GM19395 (cell line): ENCODE data around the gene SAMD9L.
"Not testable (repeated sequence)": the region's sequence is repeated elsewhere in the genome, so short reads cannot be mapped to it uniquely, and the experiment has no call there.

Experiments
- ATAC-seq: cut with Tn5 transposase; IDR thresholded peaks from one replicate; pipeline ENCODE4 v1.9.1; 2021; ENCODE audit warnings: mild to moderate bottlenecking, moderate library complexity; ENCODE audit not compliant: unreplicated experiment

SAMD9L gene

DNA sequence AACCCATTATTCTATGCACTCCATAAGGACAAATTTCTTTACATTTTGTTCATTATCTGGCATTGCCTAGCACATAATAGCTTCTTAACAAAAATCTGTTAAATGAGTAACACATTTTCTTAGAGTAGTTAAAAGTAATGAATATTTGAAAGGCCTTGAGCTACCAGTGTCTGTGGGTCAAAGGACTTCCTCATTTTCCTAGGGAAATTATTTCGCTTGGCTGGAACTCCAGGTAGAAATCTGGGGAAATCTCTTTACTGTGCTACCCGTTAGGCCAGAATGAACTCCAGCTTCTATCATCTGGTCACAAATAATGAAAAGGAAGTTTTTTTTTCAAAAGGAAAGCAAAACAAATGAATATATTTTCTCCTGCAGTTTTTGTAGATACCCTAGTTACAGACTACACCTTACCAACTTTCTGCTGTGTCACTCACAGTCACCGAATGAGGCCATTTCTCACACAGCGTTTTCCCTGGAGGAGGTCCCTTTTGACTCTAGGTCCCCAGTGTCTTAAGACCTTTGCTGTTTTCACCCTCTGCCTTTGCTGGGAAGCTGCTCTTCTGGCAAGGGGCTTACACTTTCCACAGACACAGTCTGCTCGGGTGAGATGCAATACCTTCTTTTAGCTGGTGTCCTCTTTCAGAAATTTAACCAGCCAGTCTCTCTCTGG, 1.6 kb downstream of the SAMD9L start:
- peak; percentile 44 for ATAC-seq

DNA sequence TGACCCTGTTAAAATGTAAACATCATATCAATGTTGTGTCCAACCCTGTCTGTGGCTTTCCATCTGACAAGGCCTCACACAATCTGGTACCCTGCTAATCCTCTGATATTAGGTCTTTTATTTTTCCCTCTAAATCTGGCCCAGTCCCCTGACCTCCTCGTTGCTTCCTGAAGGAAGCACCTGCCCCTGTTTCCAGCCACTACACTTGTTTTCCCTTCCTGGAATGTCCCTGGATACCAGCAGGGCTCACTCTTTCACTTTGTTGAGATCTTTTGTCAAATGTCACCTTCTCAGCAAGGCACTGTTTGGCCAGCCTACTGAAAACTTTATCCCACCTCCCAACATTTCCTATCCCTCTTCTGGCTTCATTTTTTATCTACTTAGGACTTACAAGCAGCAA, 2.1 kb downstream of the SAMD9L start:
- ATAC-seq, result no peak

DNA sequence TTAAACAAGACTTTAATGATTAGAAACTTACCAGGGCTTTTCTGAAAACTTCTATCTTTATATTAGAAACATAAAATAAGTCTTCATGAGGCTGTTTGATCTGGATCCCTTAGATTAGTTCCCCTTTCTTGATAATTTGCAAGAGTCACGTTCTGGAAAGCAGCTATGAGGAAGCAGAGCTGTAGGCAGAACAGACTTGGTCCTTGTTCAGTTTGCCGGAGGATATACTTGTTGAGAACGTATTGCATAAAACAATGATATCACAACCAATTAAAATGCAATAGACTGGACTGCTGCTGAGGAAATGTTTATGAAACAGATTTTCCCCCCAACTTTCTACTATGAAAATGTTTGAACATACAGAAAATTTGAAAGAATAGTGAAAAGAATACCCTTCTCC, 2.8 kb downstream of the SAMD9L start:
- no peak for ATAC-seq

DNA sequence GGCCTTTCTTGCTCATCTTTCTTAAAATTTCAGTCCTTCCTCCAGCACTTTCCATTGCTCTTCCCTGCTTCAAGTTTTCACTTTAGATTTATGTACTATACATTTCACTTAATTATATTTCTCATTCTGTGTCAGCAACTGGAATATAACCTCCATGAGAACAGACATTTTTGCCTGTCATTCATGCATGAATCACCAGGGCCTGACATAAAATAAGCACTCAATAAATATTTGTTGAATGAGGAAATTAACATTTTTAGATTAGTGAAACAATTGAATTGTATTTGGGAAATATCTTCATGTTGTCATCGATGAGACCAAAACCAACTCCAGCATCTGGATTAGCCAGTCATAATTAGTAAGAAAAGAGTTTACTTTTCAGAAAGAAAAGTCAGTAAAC, 6.1 kb downstream of the SAMD9L start:
- ATAC-seq, result no peak

DNA sequence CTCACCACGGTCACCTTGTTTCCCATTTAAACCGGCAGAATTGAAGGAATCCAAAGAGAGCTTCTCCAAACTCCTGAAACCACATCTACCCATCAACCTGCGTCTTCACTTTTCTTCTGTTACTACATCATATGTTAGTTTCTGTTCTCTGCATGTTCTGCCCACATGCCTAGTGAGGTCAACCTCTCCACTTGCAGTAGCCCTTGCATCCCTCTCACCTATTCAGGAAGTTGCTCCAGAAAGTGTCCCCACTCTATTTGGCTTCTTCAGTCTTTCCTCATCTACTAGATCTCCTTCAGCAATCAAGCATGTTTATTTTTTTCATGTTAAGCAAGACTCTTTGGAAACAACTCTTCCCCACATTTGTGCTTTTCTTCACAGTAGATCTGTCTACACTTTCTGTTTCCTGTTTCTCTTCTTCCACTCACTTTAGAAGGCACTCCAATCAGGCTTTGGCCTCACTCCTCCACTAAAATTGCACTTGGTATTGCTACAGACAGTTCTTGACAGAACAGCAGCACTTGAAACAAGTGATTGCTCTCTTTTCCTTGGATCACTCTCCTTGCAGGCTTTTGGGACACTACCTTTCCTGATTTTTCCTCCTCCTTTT, 7.5 kb downstream of the SAMD9L start:
- no peak for ATAC-seq

DNA sequence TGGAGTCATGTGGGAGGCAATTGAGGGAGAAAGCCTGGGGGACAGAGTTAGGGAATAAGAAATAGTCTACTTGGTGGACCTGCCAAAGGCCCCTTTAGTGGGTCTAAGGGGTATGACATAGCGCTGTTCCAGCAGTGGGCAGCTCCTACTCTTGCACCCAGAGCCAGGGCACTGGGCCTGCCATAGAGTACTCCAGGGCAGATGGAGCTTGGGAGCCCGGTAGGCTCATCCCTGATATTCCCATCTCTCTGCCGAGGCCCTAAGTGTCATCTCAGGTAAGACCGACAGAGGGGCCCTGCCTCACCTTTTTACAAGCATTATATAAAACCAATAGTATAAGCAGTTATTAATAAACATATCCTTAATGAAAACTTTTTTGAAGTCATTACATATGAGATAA, 9.6 kb downstream of the SAMD9L start:
- no peak for ATAC-seq

DNA sequence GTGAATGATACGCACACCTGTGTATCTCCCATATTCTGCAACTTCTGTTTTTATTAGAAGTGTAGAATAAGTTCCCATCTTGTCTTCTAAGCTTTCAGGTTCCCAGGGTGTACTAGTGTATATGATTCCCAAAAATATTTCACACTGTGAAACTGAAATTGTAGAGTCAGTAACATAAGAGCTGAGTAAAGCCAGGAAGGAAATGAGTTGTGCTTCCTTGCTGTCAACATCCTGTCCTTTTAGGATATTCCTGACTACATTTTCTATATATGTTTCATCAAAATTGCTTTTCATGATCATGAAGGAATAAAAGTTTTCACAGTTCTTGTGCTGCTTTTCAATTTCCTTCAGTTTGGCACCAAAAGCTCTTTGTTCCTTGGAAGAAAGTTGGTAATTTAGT, 15.2 kb downstream of the SAMD9L start:
- ATAC-seq, result no peak

DNA sequence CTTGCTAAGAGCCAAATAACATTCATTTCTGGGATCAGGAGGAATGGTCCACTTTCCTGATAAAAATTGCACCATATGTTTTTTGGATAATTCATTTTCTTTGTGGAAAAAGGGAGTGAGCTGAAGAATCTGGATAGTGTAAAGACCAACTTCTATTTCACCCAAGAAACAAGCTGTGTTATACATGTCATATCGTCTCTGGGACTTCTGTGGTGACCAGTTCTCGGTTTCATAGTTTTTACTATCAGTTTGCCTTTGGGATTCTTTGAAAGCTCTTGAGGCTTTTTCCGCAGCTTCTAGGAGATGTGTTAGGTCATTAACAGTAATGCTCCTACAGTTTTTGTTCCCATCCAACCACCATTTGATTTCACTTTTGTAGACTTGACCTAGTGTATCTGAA, 16.0 kb downstream of the SAMD9L start:
- ATAC-seq, result no peak

DNA sequence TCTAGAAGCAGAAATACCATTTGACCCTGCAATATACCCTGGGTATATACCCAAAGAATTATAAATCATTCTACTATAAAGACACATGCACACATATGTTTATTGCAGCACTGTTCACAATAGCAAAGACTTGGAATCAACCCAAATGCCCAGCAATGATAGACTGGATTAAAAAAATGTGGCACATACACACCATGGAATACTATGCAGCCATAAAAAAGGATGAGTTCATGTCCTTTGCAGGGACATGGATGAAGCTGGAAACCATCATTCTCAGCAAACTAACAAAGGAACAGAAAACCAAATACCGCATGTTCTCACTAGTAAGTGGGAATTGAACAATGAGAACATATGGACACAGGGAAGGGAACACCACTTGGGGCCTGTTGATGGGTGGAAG, 21.2 kb downstream of the SAMD9L start:
- ATAC-seq, result not testable (repeated sequence)

DNA sequence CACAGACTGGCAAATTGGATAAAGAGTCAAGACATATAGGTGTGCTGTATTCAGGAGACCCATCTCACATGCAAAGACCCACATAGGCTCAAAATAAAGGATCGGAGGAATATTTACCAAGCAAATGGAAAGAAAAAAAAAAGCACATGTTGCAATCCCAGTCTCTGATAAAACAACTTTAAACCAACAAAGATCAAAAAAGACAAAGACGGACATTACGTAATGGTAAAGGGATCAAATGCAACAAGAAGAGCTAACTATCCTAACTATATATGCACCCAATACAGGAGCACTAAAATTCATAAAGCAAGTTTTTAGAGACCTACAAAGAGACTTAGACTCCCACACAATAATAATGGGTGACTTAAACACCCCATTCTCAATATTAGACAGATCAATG, 24.7 kb downstream of the SAMD9L start:
- ATAC-seq, result not testable (repeated sequence)

DNA sequence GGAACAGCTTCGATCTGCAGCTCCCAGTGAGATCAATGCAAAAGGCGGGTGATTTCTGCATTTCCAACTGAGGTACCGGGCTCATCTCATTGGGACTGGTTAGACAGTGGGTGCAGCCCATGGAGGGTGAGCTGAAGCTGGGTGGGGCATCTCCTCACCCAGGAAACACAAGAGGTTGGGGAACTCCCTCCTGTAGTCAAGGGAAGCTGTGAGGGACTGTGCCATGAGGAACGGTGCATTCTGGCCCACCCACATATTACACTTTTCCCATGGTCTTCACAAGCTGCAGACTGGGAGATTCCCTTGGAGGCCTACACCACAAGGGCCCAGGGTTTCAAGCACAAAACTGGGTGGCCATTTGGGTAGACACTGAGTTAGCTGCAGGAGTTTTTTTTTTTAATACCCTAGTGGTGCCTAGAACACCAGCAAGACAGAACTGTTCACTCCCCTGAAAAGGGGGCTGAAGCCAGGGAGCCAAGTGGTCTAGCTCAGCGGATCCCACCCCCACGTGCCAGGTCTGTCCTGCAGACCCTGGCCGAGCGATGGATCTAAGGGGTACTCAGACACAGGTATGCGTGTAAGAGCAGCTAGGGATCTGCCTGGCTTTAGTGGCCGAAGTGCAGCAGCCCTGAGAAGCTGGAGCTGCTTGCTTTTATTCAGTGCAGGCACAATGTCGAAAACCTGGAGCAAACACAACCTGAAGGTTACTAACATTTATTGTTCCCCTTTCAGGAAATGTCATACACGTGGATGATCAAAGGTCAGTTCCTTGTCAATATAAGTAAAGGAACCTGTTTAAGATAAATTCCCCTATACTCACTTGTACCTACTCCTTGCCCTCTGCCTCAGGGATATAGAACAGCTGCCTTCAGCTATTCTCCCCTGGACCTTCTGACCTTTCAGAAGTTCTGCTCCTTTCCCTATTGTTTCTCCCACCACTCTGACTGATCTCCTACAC, 27.3 kb downstream of the SAMD9L start:
- ATAC-seq, result no peak

DNA sequence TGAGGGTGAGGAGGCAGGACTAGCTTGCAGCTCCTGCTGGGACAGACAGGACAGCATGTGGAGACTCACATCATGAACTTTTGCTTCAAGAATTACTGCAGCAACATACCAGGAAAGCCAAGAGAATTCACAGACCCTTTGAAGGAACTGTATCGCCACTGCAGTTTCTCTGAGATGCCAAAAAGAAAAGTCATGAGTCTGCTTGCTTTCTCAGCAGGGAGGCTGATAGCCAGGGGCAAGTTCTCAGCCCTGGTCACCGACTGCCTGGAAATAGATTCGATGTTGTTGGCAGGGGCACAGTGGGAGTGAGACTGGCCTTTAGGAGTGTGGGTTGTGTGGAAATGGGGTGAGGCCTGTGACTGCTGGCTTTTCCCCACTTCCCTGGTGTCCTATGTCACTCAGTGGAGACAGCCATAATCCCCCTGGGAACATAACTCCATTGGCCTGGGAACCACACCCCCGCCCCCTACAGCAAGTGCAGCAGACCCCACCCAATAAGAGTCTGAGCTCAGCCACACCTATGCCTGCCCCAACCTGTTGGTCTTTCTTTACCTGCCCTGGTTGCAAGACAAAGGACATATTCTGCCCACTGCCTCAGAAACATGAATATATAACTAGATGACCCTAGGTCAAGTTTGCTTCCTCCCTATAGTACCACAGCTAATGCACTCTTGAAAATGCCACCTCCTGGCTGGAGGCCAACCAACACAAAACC, 28.8 kb downstream of the SAMD9L start:
- ATAC-seq, result no peak

DNA sequence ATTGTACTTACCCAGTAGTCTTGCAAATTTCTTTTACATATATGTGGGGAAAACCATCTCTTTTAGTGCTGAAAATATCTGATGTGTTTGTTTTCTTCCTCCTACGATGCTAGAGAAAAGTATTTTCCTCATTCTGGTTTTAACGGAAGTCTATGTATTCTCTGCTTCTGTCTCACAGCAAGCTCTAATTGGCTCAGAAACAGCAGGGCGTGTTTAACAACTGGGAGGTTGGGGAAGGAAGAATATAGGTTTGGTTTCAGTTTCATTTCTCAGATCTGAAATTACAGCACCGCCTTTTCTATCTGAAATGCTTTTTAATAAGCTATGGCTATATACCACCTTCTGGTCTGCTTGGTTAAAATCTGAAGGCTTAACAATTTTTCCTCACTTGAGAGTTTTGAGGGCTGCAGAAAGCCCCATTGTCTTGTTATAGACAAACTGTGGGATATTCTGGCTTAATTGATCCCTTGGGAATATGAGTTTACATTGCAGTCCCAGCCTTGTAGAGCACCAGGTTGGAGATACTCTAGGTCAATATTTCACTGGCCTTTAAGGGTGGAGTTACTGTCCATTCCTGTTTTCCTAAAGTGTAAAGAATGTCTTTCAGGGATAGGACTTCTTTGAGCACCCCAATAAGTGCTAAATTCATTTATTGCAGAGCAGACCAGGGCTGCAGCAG, 30.2 kb downstream of the SAMD9L start, which contains the start of gene SAMD9:
Gene SAMD9 (minus strand): TSS at position 128 of the 679 bp plus-strand sequence. CDS start 11,882 bp downstream, outside the sequence.
- ATAC-seq, result peak; percentile 99

DNA sequence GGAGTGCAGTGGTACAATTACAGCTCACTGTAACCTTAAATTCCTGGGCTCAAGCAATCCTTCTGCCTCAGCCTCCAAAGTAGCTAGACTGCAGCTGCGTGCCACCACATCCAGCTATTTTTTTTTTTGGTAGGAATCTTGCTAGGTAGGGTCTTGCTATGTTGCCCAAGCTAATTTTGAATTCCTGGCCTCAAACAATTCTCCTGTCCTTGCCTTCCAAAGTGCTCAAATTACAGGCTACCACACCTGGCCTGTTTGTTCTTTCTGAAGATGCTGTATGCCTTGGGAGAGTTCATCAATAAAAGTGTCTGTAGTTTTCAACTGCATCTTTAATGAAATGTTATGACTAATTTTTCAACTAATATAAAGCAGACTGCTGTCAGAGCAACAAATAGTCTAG, 30.9 kb downstream of the SAMD9L start:
- peak; percentile 31 for ATAC-seq

DNA sequence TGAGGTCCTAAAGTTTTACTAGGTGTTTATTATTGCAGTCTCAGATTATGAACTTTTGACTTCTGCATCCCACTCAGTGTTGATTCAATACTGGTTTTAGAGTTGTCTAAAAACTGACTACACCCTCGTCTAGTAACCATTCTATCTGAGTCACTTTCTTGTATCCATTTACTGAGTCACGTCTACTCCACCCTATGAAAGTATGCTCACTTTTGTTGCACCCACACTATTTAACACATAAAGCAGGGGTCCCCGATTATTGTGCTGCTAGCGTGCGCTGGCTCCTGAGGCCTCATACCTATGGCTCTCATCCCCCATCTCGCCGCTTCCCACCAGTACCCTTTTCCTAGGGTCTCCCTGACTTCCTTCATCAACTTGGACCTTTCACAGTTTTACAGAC, 32.4 kb downstream of the SAMD9L start:
- no peak for ATAC-seq

DNA sequence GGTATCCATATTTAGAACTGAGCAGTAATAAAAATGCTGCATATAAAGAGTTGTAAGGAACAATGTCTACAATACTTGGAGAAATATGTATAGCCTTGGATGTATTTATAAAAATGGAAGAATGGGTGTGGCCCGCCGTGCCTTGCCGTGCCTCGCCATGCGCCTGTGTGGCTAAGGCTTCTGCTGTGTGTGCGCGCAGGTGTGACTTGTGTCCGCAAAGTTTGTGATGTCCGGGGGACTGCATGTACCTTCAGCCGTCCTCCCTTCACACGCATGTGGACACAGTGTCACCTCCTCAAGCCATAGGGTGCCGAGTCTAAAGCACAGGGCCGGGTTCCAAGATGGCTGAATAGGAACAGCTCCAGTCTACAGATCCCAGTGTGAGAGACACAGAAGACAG, 40.2 kb downstream of the SAMD9L start:
- ATAC-seq, result no peak

DNA sequence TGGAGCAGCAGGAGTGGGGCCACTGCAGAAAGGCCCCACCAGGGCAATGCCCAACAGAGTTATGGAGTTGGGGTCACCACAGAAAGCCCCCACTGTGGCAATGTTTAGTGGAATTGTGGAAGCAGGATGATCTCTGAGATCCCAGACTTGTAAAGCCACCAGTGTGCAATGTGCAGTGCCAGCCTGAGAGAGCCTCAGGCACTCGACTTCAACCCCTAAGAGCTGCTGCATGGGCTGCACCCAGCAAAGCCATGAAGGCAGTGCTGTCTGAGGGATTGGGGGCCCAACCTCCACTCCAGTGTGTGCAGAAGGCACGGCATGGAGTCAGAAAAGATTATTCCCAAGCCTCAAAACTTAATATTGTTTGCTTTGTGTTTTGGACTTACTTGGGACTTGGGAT, 50.8 kb downstream of the SAMD9L start:
- no peak for ATAC-seq

DNA sequence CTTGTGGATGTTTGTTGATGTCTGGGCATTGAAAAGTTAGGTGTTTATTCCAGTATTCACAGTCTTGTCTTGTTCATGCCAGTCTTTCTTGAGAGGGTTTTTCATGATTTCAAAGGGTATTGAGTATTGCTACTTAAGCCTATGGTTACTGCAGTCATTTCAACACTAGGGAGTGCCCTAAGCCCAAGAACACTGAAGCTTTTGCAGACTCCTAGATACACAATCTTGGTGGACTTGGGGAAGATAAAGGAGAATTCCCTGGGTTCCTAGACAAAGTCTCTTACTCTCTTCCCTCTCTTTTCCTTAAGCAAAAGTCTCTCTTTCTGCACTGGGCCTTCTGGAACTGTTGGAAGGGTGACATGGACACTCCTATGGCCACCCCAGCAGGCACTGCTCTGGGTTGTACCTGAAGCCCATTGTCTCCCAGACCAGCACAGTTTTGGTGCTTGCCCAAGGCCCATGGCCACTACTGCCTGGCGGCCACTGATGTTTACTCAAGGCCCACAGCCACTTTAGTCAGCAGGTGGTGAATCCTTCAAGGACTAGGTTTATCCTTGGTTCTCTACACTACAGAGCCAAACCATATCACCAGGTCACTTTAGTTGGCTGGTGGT, 55.3 kb downstream of the SAMD9L start:
- ATAC-seq, result peak; percentile 79
